HG03135 (cell line): ENCODE measurements around the gene UGDH.
"Not testable (repeated sequence)": the region's sequence is repeated elsewhere in the genome, so short reads cannot be mapped to it uniquely, and the experiment has no call there.

ENCODE experiments used
- ATAC-seq: cut with Tn5 transposase; IDR thresholded peaks from one replicate; pipeline ENCODE4 v1.9.1; 2021; ENCODE audit warnings: mild to moderate bottlenecking, moderate library complexity; ENCODE audit not compliant: unreplicated experiment

Gene UGDH

DNA sequence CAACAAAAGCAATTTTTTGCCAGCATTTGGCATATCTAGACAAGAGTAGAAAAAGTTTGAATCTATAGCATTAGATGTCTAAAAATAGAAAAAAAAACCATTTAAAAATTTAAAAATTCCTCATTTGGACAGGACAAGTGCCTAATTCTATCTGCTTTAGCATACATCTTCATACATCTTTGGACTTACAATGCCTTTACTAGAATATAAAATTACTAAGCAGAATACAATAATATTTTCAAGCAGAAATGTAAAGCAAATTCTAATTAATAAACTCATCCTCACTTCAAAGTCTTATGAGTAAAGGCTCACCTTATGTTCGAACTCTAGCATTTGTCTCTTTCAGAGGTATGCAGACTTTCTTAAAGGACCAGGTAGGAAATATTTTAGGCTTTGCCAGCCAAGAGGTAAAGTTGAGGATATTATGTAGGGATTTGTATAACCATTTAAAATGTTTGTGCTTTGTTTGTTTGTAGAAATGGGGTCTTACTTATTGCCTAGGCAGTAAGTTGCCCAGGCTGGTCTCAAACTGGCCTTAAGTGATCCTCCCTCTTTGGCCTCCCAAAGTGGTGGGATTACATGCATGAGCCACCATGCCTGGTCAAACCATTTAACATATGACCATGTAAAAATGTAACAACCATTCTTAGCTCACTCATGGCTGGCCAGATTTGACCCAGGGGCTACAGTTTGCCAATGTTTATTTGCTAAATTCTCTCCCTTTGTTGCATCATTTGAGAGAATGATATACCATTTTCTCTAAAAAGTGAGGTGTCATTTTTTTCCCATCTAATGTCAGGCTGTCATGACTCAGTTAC, 29.1 kb downstream of the UGDH start:
- no peak for ATAC-seq

DNA sequence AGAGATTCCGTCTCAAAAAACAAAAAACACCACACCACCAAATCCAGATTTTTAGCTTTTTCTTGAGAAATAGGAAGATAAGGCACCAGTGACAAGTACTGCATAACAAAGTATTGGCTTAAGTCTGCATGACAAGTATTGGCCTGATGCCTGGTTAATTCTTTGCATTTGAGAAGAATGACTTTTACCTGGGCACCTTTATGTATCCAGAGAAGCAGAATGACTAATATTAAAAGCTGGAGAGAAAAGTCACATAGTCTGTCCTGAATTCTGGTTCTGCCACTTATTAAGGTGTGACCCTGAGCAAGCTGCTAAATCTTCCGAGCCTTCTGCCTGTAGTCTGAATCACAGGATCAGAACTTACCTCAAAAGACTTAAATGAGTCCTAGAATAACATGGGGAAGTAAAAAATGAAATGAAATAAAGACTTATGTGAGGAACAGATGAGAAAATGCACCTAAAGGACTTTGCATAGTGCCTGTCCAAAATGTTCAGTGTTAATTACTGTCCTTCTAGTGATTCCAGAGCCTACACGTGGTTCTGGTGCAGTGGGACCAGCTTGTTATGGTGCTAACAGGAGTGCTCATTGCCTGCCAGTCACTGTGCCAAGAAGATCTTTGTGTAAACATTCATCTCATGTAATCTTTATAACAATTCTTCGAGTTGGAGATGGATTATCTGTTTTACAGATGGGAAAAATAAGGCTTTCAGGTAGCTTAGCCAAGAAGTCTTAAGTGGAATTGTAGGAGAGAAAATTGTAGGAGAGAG, 31.6 kb downstream of the UGDH start:
- no peak for ATAC-seq

DNA sequence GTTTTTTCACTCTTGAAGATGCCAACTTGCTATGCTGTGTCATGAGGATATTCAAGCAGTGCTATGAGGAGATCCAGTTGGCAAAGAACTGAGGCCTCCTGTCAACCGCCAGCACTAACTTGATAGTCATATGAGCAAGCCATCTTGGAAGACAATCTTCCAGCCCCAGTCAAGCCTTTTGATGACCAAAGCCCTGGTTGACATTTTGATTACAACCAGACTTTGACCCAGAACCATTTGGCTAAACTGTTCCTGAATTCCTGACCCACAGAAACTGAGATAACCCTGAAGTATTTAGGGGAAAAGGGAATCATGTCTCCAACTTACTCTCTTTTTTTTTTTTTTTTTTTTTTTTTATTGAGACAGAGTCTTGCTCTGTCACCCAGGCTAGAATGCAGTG, 32.9 kb downstream of the UGDH start:
- ATAC-seq, result no peak

DNA sequence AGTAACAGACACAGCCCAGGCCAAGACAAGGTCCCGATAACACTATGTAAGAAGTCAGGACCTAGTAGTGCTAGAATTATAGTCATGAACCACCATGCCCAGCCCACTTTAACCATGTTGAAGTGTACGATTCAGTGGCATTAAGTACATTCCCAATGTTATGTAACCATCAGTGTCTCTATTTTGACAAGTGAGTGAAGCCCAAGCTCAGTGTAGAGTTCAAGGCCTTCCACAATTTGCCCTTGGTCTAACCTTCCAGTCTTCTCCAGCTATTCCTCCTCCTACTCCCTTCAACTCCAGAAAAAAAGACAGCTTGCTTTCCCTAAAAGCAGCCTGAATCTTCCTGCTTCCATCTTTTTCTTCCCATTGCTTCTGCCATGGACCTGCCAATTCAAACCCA, 36.9 kb downstream of the UGDH start:
- no peak for ATAC-seq

DNA sequence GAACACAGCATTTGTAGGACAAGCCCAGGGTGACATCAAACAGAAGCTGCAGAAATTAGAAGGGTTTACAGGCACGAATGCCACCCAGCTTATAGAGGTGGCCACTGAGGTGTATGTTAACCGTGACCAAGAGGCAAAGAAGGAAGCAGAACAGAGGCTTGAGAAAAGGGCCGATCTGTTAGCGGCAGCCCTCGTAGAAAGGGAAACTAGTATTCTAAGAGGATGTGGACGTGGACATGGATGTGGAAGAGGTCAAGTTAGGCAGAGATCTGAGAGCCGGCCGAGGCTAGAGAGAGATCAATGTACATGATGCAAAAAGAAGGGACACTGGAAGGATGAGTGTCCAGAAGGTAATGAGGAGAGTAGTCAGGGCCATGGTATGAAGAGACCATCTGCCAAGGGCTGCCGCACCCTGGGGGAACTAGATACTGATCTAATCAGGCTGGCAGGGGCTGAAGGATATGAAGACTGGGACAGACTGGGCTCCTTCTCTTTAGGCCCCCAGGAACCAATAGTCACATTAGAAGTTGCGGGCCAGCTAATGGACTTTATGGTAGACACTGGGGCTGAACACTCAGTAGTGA, 40.9 kb downstream of the UGDH start:
- ATAC-seq, result no peak

DNA sequence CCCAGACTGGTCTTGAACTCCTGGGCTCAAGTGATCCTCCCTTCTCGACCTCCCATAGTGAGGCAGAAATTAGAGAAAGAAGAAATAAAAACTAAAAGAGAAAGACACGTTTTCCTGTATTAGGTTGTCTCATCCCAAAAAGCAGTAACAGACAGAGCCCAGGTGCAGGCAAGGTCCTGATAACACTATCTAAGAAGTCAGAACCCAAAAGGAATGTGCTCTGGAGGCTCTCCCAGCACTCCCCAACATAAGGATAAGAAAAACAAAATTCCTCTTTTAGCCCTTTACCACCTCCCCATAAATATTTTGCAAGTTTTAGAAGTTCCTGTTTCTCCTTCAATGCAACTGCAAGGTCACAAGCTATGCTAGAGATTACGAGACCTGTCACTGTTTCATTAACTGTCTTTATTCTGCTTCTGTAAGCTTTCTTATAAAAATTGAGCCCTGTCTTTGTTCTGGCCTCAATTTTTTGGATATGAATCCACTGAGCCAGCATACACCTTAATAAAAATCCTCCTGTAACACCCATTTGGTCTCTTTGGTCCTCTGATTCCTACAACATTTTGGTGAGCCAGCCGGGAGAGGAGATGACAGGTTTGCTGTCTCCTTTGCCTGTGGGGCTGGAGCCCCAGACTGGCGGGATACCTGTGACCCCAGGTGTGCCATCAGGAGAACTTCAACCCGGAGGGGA, 42.5 kb downstream of the UGDH start:
- ATAC-seq, result no peak

DNA sequence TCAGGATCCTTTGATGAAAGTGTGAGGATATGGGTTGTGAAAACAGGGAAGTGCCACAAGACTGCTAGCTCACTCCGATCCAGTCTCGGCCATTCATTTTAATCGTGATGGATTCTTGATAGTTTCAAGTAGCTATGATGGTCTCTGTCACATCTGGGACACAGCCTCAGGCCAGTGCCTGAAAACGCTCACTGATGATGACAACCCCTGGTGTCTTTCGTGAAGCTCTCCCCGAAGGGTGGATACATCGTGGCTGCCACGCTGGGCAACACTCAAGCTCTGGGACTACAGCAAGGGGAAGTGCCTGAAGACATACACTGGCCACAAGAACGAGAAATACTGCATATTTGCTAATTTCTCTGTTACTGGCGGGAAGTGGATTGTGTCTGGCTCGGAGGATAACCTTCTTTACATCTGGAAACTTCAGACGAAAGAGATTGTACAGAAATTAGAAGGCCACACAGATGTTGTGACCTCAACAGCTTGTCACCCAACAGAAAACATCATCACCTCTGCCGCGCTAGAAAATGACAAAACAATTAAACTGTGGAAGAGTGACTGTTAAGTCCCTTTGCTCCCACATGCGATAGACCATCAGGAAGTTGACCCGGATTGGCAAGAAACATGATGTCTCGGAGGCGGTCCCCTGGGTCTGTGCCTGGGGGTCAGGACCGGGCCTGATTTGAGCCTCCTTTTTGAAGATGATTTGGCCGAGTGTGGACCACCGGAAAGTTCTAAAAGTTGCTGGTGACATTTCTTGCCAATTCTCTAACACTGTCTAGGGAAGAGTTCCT, 46.1 kb downstream of the UGDH start:
- ATAC-seq, result no peak

DNA sequence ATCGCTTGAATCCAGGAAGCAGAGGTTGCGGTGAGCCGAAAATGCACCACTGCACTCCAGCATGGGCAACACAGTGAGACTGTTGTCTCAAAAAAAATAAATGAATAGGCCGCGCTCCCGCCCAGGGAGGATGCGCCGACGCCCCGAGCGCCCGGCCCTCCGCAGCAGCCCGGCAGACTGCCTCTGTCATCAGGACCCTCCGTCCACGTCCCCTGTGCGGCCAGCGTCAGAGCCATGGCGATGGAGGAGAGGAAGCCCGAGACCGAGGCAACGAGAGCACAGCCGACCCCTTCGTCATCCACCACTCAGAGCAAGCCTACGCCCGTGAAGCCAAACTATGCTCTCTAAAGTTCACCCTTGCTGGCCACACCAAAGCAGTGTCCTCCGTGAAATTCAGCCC, 47.0 kb downstream of the UGDH start:
- no peak for ATAC-seq

DNA sequence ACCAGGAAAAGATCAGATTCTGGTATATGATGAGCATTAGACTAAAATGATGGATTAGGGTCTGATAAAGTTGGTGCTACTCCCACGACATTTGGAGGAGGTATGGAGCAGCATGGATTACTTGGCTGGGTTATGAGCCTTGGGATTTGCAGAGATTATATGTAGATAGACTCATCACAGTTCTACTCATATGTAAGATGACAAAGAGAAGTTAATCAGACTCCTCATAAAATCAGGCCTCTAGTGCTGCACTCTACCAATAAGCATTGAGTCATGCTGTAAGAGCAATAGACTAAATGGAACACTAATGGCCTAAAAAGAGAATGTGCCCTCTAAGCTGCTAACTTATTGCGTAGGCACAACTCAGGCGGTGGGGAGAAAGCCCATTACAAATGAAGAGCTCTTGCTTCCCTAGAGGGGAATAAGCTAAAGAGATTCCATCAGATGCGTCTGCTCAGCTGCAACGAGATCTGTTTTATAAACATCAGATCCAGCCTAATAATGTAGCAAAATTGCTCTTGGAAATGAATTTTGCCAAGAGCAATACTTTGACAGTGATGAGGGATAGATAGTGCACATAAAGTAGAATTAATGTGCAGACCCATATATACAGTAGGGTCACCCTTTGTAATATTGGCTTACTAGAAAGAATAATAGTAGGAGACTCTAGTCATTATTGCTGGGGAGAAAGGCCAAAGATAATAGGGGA, 50.9 kb downstream of the UGDH start:
- ATAC-seq, result no peak

DNA sequence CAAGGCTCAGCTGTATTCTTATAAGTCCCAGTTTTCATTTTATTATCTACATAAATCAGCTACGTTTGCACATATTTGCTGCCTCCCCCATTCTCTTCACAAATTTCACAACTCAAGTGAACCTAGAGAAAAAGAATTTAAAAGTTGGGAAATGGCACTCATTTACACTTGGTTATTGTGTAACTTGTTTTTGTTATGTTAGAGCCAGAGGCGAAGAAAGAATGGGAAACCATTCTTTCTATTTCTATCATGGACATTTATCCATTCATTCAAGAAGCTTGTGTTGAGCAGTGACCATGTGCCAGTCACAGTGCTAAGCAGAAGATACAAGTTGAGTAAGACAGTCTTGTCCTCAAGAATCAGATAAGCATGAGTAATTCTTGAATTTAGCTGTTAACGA, 54.8 kb downstream of the UGDH start:
- no peak for ATAC-seq

DNA sequence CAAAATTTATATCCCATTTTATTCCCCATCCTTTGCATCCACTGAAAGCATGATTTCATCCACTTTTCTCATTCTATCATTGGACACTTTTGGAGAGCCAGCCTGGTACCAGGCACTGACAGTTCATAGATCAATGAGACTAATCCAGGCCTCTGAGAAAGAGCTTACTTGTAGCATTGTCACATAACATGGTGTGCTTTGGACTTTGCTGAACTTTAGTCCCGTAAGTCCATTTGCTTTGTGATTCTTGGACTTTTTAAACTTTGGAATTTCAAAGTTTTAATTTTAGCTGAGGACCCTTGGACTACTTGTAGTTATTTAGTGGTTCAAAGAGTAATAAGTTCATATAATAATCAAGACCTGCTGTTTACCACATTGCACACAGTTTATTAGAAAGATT, 56.8 kb downstream of the UGDH start:
- ATAC-seq, result no peak

DNA sequence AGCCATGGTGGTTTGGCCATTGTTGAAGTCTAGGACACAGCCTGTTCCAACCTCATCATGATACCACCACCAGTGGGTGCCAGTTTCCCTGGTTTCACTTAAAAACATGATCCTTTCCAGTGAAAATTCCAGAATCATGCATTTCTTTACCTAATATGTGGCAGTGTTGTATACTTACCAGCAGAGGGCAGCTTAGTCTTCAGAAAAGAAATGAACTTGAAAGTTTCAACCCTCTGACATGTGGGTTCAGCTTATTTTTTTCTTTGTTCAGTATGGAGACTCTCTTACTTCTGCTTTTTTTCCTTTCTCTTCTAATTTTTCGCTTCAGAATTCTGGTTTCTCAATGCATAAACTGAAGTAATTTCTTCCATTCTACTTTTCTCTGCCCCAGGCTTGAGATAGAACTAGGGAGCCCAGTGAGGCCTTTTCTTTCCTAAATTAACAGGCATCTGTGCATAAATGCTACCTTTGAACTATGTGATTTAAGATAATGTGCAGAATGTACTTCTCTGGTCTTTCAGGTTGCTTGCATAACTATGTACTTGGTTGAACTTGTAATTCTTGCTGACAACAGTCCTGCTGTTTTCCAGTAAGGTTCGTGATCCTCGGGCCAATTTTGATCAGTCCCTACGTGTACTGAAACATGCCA, 57.7 kb downstream of the UGDH start:
- ATAC-seq, result peak; percentile 82

DNA sequence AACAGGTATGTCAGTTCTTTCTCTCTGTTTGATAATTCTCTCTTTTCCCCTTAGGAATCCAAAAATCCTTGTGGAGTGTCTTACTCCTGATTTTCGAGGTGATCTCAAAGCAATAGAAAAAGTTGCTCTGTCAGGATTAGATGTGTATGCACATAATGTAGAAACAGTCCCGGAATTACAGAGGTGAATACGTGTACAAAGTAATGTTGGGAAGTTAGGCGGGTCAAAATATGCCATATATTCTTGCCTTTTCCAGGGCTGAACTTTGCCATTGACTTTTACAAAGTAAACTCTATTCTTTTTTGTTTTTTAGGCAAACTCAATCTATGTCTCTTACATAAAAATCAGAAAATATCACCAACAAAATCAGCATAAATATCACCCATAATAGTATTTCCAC, 59.8 kb downstream of the UGDH start:
- no peak for ATAC-seq

DNA sequence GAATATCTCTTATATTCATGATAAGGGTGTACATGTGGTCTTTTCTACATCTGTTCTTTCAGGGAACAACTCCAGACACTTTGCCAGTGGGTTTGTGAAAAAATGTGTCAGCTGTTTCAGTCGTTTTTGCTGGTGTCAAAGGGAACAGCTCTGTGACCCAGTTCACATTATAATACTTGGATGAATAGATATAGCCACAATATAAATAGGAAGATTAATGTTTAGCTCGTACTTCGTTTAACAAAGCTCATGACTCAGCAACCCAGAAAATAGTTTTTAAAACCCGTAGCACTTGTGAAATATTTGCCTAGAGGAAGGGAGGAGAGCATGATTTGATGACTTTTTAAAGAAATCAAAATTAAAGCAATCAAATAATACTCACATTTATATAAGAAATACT, 60.5 kb downstream of the UGDH start:
- no peak for ATAC-seq

DNA sequence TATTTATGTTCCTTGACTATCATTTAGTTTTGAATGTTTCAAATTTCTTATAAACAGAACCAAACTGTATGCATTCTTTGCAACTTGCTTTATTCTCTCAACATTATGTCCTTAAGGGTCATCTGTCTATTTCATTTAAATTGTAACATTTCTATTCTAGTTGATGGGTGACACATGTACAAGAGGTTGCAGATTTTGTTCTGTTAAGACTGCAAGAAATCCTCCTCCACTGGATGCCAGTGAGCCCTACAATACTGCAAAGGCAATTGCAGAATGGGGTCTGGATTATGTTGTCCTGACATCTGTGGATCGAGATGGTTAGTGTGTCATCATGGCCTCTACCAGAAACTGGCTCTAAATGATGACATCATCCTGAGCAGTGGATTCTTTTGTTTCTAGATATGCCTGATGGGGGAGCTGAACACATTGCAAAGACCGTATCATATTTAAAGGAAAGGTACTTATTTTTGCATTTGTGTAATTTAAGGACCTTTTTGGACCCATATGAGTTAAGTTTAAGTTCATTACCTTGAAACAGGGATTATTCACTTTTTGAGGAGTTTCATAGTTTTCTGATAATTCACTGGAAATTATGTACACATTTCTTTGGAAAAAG, 62.2 kb downstream of the UGDH start:
- no peak for ATAC-seq

DNA sequence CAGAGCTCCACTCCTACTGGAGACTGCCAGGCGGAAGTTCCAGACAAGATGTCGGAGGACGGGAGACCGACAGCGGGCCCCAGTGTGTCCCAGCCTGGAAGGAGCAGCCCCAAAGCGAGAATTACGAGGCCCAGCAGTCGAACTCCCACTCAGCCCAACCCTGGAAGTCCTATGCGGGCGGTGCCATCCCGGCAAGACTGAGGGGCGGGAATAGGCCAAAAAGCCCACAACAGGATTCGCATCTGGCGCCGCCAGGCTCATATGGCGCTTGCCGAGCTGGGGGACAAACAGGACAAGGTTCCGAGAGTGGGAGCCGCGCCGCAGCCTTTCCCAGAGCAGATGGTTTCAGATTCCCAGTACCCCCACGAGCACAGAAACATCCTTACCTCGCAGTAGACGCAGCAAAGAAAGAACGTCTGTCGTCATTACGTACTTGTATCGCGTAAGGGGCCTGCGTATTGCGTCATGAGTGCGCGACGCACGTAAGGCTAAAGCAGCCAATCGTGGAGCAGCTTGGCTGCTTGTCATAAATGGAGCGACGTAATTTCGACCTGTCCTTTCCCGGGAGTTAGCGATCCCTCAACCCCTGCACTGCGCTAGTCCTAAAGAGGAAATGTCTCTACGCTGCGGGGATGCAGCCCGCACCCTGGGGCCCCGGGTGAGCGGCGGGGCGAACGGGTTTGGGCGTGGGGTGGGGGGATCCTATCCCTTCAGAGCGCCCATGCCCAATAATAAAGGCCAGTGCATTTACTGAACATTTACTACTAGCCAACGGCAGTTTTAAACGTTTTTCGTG, 68.5 kb downstream of the UGDH start, which contains the start of the genes LIAS and RPL9:
Gene LIAS (plus strand): TSS at position 552 of the 796 bp plus-strand sequence. CDS start 62 bp downstream, at position 614.
Gene RPL9 (minus strand): TSS at position 418 of the 796 bp plus-strand sequence. CDS start 483 bp downstream, outside the sequence.
- peak; percentile 68 for ATAC-seq

DNA sequence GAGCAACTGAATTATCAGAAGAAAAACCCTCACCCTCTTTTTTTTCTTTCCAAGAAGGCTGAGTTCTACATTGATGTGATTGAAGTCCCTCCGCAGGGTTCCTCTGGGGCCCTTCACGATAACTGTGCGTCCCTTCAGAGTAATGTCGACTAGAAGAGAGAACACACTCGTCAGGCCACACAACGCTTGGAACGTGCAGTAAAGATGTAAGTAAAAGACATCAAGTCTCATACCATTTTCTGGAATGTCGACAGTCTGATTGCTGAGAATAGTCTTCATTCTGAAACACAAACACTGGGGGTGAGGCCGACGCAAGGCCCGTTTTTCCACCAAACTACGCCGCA, 69.1 kb downstream of the UGDH start:
- not testable (repeated sequence) for ATAC-seq
